Measurements from ENCODE around the gene CLIP1. TPM values are rescaled to one million over a fixed set of nuclear protein-coding genes. Genes with fewer than 3 reads are reported as not detected.

Gene CLIP1
- total RNA-seq, 2 experiments from 2014 or later, result 69.2 to 71.8 TPM

GRCh38 chr12:122235741-122236140 is 186.7 kb downstream of the CLIP1 start:
- POLR2A ChIA-PET, result no interaction called here
- CTCF ChIA-PET, result no interaction called here
- intact Hi-C loops (cut with micrococcal nuclease), result no loop called here
- Mint-ChIP-seq H3K4me1 (ENCODE audit: low read depth) (no peaks in the 10 kb centered on the region), H3K4me3 (no peak overlapping the region), H3K27me3 (no peaks in the 10 kb centered on the region), H3K27ac (no peak overlapping the region), H3K9me3 (no peaks in the 10 kb centered on the region), H3K36me3 (peaks cover 22% of the 10 kb centered on the region)
- DNase-seq, result no peak

- DNase-seq, result no peak
- Mint-ChIP-seq H3K36me3 (peaks cover 22% of the 10 kb centered on the region), H3K9me3 (no peaks in the 10 kb centered on the region), H3K4me1 (ENCODE audit: low read depth) (peaks cover 6% of the 10 kb centered on the region), H3K27ac (no peak overlapping the region), H3K4me3 (no peak overlapping the region), H3K27me3 (no peaks in the 10 kb centered on the region)
- CTCF ChIA-PET, result no interaction called here
- POLR2A ChIA-PET, result interaction anchor here (0.9 kb wide), 1 partner anchor 12 kb away, joined by 5 read pairs; no protein-coding TSS in a partner anchor
- intact Hi-C loops (cut with micrococcal nuclease), result no loop called here
These were observed 189.8 kb downstream of the CLIP1 start for GRCh38 chr12:122232691-122233090.

- peaks cover 18% of the 10 kb centered on the region for H3K36me3 Mint-ChIP-seq
- ChIA-PET CTCF (interaction anchor here (0.6 kb wide), 1 partner anchor 240 kb away, joined by 3 read pairs; no protein-coding TSS in a partner anchor), POLR2A (no interaction called here)
- no peaks in the 10 kb centered on the region for H3K9me3 Mint-ChIP-seq
- no peak for DNase-seq
- H3K27ac Mint-ChIP-seq, result no peak overlapping the region
- no peaks in the 10 kb centered on the region for H3K27me3 Mint-ChIP-seq
- intact Hi-C loops (cut with micrococcal nuclease), result no loop called here
- no peak overlapping the region for H3K4me3 Mint-ChIP-seq
- H3K4me1 Mint-ChIP-seq (ENCODE audit: low read depth), result peaks cover 18% of the 10 kb centered on the region
These were observed 191.7 kb downstream of the CLIP1 start for GRCh38 chr12:122230798-122231197.

- DNase-seq, result no peak
- Mint-ChIP-seq H3K27ac (no peak overlapping the region), H3K36me3 (peaks cover 25% of the 10 kb centered on the region), H3K9me3 (no peaks in the 10 kb centered on the region), H3K4me3 (peak overlapping the region; percentile 35), H3K4me1 (ENCODE audit: low read depth) (peaks cover 33% of the 10 kb centered on the region), H3K27me3 (no peaks in the 10 kb centered on the region)
- ChIA-PET POLR2A (no interaction called here), CTCF (interaction anchor here (1.4 kb wide), 1 partner anchor 12 kb away, joined by 3 read pairs; no protein-coding TSS in a partner anchor)
- intact Hi-C loops (cut with micrococcal nuclease), result loop anchor here (10.0 kb wide), 1 partner anchor 433 kb away; the partner anchor contains the start of gene RHOF
These were observed 194.4 kb downstream of the CLIP1 start for GRCh38 chr12:122228092-122228491.

- Mint-ChIP-seq H3K9me3 (no peaks in the 10 kb centered on the region), H3K27me3 (no peaks in the 10 kb centered on the region), H3K4me1 (ENCODE audit: low read depth) (peaks cover 33% of the 10 kb centered on the region), H3K4me3 (peak overlapping the region; percentile 62), H3K36me3 (peaks cover 22% of the 10 kb centered on the region), H3K27ac (no peak overlapping the region)
- ChIA-PET CTCF (interaction anchor here (0.7 to 2.4 kb wide), 3 partner anchors 11 to 39 kb away, joined by 3 to 9 read pairs (median 3); no protein-coding TSS in a partner anchor), POLR2A (interaction anchor here (1.3 to 1.6 kb wide), 2 partner anchors 39 to 61 kb away, joined by 4 read pairs; partner anchors contain the start of gene VPS33A)
- DNase-seq, result peak; percentile 38
- intact Hi-C loops (cut with micrococcal nuclease), result loop anchor here (2.0 to 10.0 kb wide), 2 partner anchors 299 to 433 kb away; partner anchors contain the start of genes KNTC1, RHOF and RSRC2
These were observed 195.1 kb downstream of the CLIP1 start for GRCh38 chr12:122227341-122227740.

GRCh38 chr12:122226366-122227125 is 195.9 kb downstream of the CLIP1 start:
- POLR2A ChIA-PET, result interaction anchor here (0.8 to 2.2 kb wide), 12 partner anchors 8 to 300 kb away, joined by 3 to 12 read pairs (median 4); partner anchors contain the start of genes B3GNT4, KNTC1, RSRC2 and VPS33A
- no peak for DNase-seq
- no peaks in the 10 kb centered on the region for H3K27me3 Mint-ChIP-seq
- intact Hi-C loops (cut with micrococcal nuclease), result loop anchor here (1.0 to 10.0 kb wide), 5 partner anchors 18 to 432 kb away; partner anchors contain the start of genes KNTC1, RHOF, RSRC2 and VPS33A
- CTCF ChIA-PET, result interaction anchor here (0.7 to 2.4 kb wide), 5 partner anchors 10 to 40 kb away, joined by 3 to 9 read pairs (median 5); partner anchors contain the start of gene VPS33A
- no peak overlapping the region for H3K27ac Mint-ChIP-seq
- no peaks in the 10 kb centered on the region for H3K9me3 Mint-ChIP-seq
- H3K4me1 Mint-ChIP-seq (ENCODE audit: low read depth), result peaks cover 40% of the 10 kb centered on the region
- H3K4me3 Mint-ChIP-seq, result peak overlapping the region; percentile 62
- H3K36me3 Mint-ChIP-seq, result peaks cover 24% of the 10 kb centered on the region

- CTCF ChIA-PET, result interaction anchor here (0.6 to 2.4 kb wide), 4 partner anchors 9 to 41 kb away, joined by 3 to 9 read pairs (median 6); partner anchors contain the start of gene VPS33A
- Mint-ChIP-seq H3K36me3 (peaks cover 21% of the 10 kb centered on the region), H3K27me3 (no peaks in the 10 kb centered on the region), H3K4me1 (ENCODE audit: low read depth) (peaks cover 43% of the 10 kb centered on the region), H3K9me3 (no peaks in the 10 kb centered on the region), H3K27ac (peak within 1 kb of the TSS; percentile 82), H3K4me3 (peak within 1 kb of the TSS; percentile 85)
- DNase-seq, result peak; percentile 100
- intact Hi-C loops (cut with micrococcal nuclease), result loop anchor here (1.0 to 10.0 kb wide), 5 partner anchors 18 to 431 kb away; partner anchors contain the start of genes KNTC1, RHOF, RSRC2 and VPS33A
- POLR2A ChIA-PET, result interaction anchor here (0.7 to 2.2 kb wide), 13 partner anchors 8 to 301 kb away, joined by 3 to 12 read pairs (median 4); partner anchors contain the start of genes B3GNT4, KNTC1, RSRC2 and VPS33A
These were observed 196.6 kb downstream of the CLIP1 start, which contains the start of gene DIABLO for GRCh38 chr12:122225683-122226365. Gene DIABLO, minus strand, starts transcription at chr12:122226052. Its CDS starts 38 bp downstream, at chr12:122226014.

Other genes with a start within 250 kb of the CLIP1 start
- 1 to 10 TPM; 3.8 to 4.0 TPM for gene IL31, start 248.4 kb downstream of the CLIP1 start, total RNA-seq
- gene LRRC43, start 239.5 kb downstream of the CLIP1 start, total RNA-seq, result under 1 TPM; 0.41 to 0.76 TPM
- 1 to 10 TPM; 2.3 to 3.6 TPM for gene B3GNT4, start 219.0 kb downstream of the CLIP1 start, total RNA-seq
- gene DIABLO, start 196.6 kb downstream of the CLIP1 start, total RNA-seq, result 10 to 100 TPM; 51.8 to 52.0 TPM
- gene VPS33A, start 156.2 kb downstream of the CLIP1 start, total RNA-seq, result 10 to 100 TPM; 24.2 to 24.6 TPM
- gene ZCCHC8, start 78.3 kb upstream of the CLIP1 start, total RNA-seq, result 10 to 100 TPM; 27.7 to 28.5 TPM
- gene RSRC2, start 104.3 kb upstream of the CLIP1 start, total RNA-seq, result 100 to 1,000 TPM; 106 to 115 TPM
- gene KNTC1, start 104.6 kb upstream of the CLIP1 start, total RNA-seq, result 100 to 1,000 TPM; 136 to 147 TPM